ENCODE data around the gene ITM2B.

The ITM2B gene

DNA sequence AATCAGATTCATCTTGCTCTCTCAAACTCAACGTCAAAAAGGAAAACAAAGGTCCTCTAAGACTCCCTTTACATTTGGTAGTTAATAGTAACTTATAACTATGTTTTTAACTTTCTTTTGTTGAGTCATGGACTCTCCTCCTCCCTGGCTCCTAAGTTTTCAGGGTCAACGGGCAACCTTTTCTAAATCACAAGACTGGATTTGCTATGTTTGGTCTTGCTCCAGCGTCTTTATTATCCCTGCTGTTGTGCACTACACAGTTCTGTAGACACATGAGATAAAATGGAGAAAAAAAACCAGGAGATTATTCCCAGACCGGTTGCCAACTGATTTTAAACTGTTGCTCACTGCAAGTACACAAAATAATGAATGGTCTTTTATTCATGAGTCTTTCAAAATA, 1.9 kb upstream of the ITM2B start:
- TF ChIP-seq ZFX (IDR thresholded peaks at IDR 0.05), result no peak
- no peak for TF ChIP-seq CTCF (conservative IDR thresholded peaks at IDR 0.05)
- H3K27ac ChIP-seq, result no peak overlapping the region

- no peak for TF ChIP-seq ZFX (IDR thresholded peaks at IDR 0.05)
- no peak for TF ChIP-seq CTCF (conservative IDR thresholded peaks at IDR 0.05)
- peak overlapping the region; percentile 91; the same call in 1 of the 2 replicates for H3K27ac ChIP-seq
These were observed 1.1 kb upstream of the ITM2B start for GRCh38 chr13:48231933-48232332.

DNA sequence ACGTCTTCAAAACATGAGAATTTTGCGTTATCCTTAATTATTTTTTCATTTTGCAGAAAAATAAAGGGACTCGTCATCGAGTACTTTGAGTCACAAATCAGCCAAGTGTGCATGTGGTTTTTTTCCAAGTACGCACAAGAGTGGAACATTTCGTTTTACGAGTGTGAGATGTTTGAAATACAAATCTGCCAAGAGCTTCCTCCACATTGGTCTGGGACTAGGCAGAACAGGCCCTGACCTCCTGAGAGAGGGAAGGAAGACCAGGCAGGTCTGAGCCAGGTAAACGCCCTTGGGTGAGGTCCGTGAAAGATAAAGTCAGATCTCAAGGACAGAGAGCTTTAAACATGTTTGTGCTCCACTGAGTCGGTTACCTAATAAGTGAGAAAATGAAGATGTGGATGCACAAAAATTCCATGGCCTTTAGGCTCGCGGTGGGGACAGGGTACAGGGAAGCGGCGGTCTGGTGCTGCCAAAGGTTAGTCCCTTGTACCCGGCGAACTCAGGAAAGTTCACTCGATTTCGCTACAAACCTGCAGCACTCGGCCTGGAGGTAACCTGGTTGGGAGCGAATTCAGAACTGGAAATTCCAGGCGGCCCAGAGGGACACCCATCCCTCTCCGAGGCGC, 473 bp upstream of the ITM2B start:
- TF ChIP-seq CTCF (conservative IDR thresholded peaks at IDR 0.05), result no peak
- TF ChIP-seq ZFX (IDR thresholded peaks at IDR 0.05), result no peak
- peak overlapping the region; percentile 91 for H3K27ac ChIP-seq

DNA sequence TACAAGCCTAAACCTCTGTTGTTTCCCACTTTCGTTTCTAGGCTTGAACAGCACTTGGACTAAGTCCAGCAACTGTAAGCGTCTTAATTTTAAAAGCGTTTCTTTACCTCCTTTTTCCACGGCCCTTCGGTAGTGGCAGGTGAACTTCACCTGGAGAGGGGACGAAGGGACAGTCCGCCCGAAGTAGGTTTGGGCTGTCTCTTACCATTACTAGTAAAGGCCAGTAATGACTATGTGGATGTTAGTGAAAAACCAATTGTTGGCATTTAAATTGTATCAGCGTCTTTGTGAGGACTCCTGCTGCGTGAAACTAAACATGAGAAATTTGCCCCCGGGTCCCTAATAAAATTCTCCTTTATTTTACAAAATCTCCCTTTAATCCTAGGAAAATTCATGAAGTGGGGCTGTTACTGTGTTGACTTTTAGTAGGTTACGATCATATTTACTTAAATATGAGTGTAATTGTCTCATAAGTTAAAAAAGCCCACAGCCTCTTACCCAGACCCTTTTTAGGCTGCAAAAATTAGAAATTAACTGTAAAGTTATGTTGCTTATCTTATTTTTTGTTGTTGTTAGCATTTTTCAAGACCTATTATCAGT, 983 bp downstream of the ITM2B start:
- H3K27ac ChIP-seq, result peak overlapping the region; percentile 91
- TF ChIP-seq ZFX (IDR thresholded peaks at IDR 0.05), result no peak
- TF ChIP-seq CTCF (conservative IDR thresholded peaks at IDR 0.05), result no peak

- H3K27ac ChIP-seq, result no peak overlapping the region
- no peak for TF ChIP-seq CTCF (conservative IDR thresholded peaks at IDR 0.05)
- no peak for TF ChIP-seq ZFX (IDR thresholded peaks at IDR 0.05)
These were observed 1.7 kb downstream of the ITM2B start for GRCh38 chr13:48234566-48235340.

DNA sequence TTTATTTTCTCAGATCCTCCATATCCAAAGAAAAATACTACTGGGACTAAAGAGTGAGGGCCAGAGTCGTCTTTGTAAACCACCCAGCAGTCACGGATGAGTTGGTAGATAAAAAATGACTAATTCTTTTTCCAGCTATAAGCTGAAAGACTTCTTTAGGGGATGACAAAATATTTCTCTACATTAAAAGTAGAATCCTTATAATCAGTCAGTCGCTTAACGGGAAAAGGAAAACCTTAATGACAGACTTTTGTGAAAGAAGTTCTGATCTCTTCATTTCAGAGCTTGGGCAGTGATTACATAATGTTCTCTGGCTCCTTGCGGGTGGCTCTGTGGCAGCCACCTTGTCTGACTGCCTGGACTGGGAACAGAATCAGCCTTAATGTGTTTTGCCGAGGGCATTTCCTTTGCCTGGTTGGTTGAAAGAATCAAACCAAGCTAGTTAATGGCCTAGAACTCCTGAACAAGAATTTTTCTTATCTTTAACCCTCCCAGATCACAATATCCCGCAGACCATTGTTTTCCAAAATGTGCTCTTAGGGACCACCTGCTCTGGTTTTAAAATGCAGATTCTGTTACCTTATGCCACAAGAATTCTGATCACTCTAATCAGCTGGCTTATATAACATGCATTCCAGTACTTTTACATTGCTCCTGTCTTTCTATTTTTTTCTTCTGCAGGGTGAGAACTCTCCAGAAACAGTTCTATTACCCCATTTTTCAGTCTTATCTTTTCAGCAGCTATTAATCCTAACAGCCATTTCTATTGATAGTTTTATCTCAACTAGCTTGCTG, 2.5 kb downstream of the ITM2B start:
- TF ChIP-seq ZFX (IDR thresholded peaks at IDR 0.05) (no peak), CTCF (conservative IDR thresholded peaks at IDR 0.05) (no peak)
- no peak overlapping the region for H3K27ac ChIP-seq

All from C4-2B (cell line).